Smooth muscle cell (in vitro differentiated cells): Measurements from ENCODE around the gene HOXD11. TPM values are rescaled to one million over a fixed set of nuclear protein-coding genes. Genes with fewer than 3 reads are reported as not detected.

ENCODE experiments used
- DNase-seq: peaks from one replicate; lab custom pipeline; 2025; ENCODE audit not compliant: unreplicated experiment; lab: John Stamatoyannopoulos, UW
- H2AFZ ChIP-seq: fragments of 200-600 bp; sonication (generic); 2 replicates; pipeline ENCODE4 v1.6.0; 2016; ENCODE audit warnings: antibody characterized with exemption, low read depth, mild to moderate bottlenecking
- H3F3A ChIP-seq: fragments of 200-600 bp; sonication (generic); 2 replicates; pipeline ENCODE4 v1.6.0; 2017; ENCODE audit warnings: antibody characterized with exemption, low read depth
- H3K27ac ChIP-seq: fragments of 200-600 bp; sonication (generic); 2 replicates; pipeline ENCODE4 v1.5.1; 2016; ENCODE audit warnings: low read depth, mild to moderate bottlenecking
- H3K27me3 ChIP-seq: fragments of 200-600 bp; sonication (generic); 2 replicates; pipeline ENCODE4 v1.6.1; 2016; ENCODE audit warnings: low read depth, mild to moderate bottlenecking
- H3K36me3 ChIP-seq: fragments of 200-600 bp; sonication (generic); 2 replicates; pipeline ENCODE4 v1.5.1; 2016; ENCODE audit warnings: low read depth
- H3K4me1 ChIP-seq: fragments of 200-600 bp; sonication (generic); 2 replicates; pipeline ENCODE4 v1.5.1; 2016; ENCODE audit warnings: low read depth
- H3K4me2 ChIP-seq: fragments of 200-600 bp; sonication (generic); 2 replicates; pipeline ENCODE4 v1.6.0; 2016; ENCODE audit warnings: mild to moderate bottlenecking
- H3K4me3 ChIP-seq: fragments of 200-600 bp; sonication (generic); 2 replicates; pipeline ENCODE4 v1.5.1; 2016; ENCODE audit warnings: mild to moderate bottlenecking
- H3K79me2 ChIP-seq: fragments of 200-600 bp; sonication (generic); 2 replicates; pipeline ENCODE4 v1.6.0; 2016; ENCODE audit warnings: low read depth, mild to moderate bottlenecking
- H3K9ac ChIP-seq: fragments of 200-600 bp; sonication (generic); 2 replicates; pipeline ENCODE4 v1.6.0; 2016; ENCODE audit warnings: low read depth
- H3K9me3 ChIP-seq: fragments of 200-600 bp; sonication (generic); replicated peaks from 2 replicates; pipeline ENCODE4 v1.5.1; 2016; ENCODE audit warnings: low read depth
- H4K20me1 ChIP-seq: fragments of 200-600 bp; sonication (generic); 2 replicates; pipeline ENCODE4 v1.6.0; 2016; ENCODE audit warnings: low read depth
- CTCF ChIP-seq: fragments of 200-600 bp; sonication (generic); IDR thresholded peaks from 2 replicates; pipeline ENCODE4 v1.5.1; 2017; ENCODE audit warnings: borderline replicate concordance, mild to moderate bottlenecking, antibody characterized with exemption; ENCODE audit not compliant: insufficient read depth, poor library complexity, severe bottlenecking
- WGBS: methylation state at CpG from one replicate; pipeline ENCODE4 v1.1.7; 2016; ENCODE audit warnings: low lambda C conversion rate; 5-methylcytosine and 5-hydroxymethylcytosine counted together
- polyA plus RNA-seq: library from polyadenylated mRNA; unstranded; fragments of >200 nt; fragmentation: Nextera tagmentation; extraction: Ambion mirVana; gene quantifications from 2 replicates; pipeline ENCODE4 v1.2.1, GENCODE V29; 2016
- total RNA-seq: library from RNA; depleted of rRNA; stranded (reverse); fragments of >200 nt; gene quantifications from 2 replicates; pipeline ENCODE4 v1.2.3, GENCODE V29; 2014

The HOXD11 gene
- total and polyA plus RNA-seq, 2 experiments from 2014 or later = 4.4 to 7.9 TPM

- peak overlapping the region; percentile 92 for H3K4me2 ChIP-seq
- no peaks in the 10 kb centered on the region for H3K4me1 ChIP-seq
- peak overlapping the region; percentile 81 for H3K27ac ChIP-seq
- H3K79me2 ChIP-seq = peaks cover 11% of the 10 kb centered on the region
- DNase-seq = no peak
- H3K36me3 ChIP-seq = no peaks in the 10 kb centered on the region
- H4K20me1 ChIP-seq = peaks cover 26% of the 10 kb centered on the region
- peak overlapping the region; percentile 57 for H3K4me3 ChIP-seq
- H3K9ac ChIP-seq = peak overlapping the region; percentile 41
- no peak for TF ChIP-seq CTCF
- H3K27me3 ChIP-seq = peaks cover 92% of the 10 kb centered on the region
- under 1% methylated on average over 52 of the region's 56 CpGs for WGBS
- no peaks in the 10 kb centered on the region for H3F3A ChIP-seq
- no peaks in the 10 kb centered on the region for H3K9me3 ChIP-seq
- peak overlapping the region; percentile 82 for H2AFZ ChIP-seq
Observed at GRCh38 chr2:176104316-176105077, 2.6 kb upstream of the HOXD11 start.

- Histone ChIP-seq H3K4me1 (no peaks in the 10 kb centered on the region), H3K79me2 (peaks cover 11% of the 10 kb centered on the region), H3K27ac (peak overlapping the region; percentile 81), H3K9me3 (no peaks in the 10 kb centered on the region), H3K4me3 (peak overlapping the region; percentile 57), H2AFZ (peak overlapping the region; percentile 82), H3K27me3 (peaks cover 92% of the 10 kb centered on the region), H3K4me2 (peak overlapping the region; percentile 92), H4K20me1 (peaks cover 33% of the 10 kb centered on the region), H3F3A (no peaks in the 10 kb centered on the region), H3K9ac (peak overlapping the region; percentile 41), H3K36me3 (no peaks in the 10 kb centered on the region)
- DNase-seq = no peak
- TF ChIP-seq CTCF = no peak
- 6% methylated on average over 21 of the region's 25 CpGs for WGBS
Observed at GRCh38 chr2:176105078-176105729, 1.9 kb upstream of the HOXD11 start.

GRCh38 chr2:176105730-176106580, 1.1 kb upstream of the HOXD11 start:
- no peak overlapping the region for H3K9ac ChIP-seq
- no peaks in the 10 kb centered on the region for H3K4me1 ChIP-seq
- no peaks in the 10 kb centered on the region for H3K9me3 ChIP-seq
- H3F3A ChIP-seq = no peaks in the 10 kb centered on the region
- no peaks in the 10 kb centered on the region for H3K36me3 ChIP-seq
- H3K79me2 ChIP-seq = peaks cover 17% of the 10 kb centered on the region
- 14% methylated on average over 25 of the region's 25 CpGs for WGBS
- H3K4me2 ChIP-seq = peak overlapping the region; percentile 92
- peak overlapping the region; percentile 82 for H2AFZ ChIP-seq
- peak overlapping the region; percentile 57 for H3K4me3 ChIP-seq
- H3K27me3 ChIP-seq = peaks cover 92% of the 10 kb centered on the region
- peaks cover 40% of the 10 kb centered on the region for H4K20me1 ChIP-seq
- H3K27ac ChIP-seq = peak overlapping the region; percentile 37
- TF ChIP-seq CTCF = no peak
- DNase-seq = no peak
